GM21360 (cell line): ENCODE measurements around the gene FNIP2.
"Not testable (repeated sequence)": the region's sequence is repeated elsewhere in the genome, so short reads cannot be mapped to it uniquely, and the experiment has no call there.

Source experiments
- ATAC-seq: cut with Tn5 transposase; IDR thresholded peaks from one replicate; pipeline ENCODE4 v1.9.1; 2021; ENCODE audit warnings: mild to moderate bottlenecking, moderate library complexity; ENCODE audit not compliant: unreplicated experiment

FNIP2 gene

GRCh38 chr4:158812543-158812942 is 43.7 kb downstream of the FNIP2 start:
- no peak for ATAC-seq

GRCh38 chr4:158813113-158813512 is 44.3 kb downstream of the FNIP2 start:
- ATAC-seq = no peak

GRCh38 chr4:158814207-158814606 is 45.4 kb downstream of the FNIP2 start:
- no peak for ATAC-seq

- no peak for ATAC-seq
Observed at GRCh38 chr4:158814636-158815330, 46.0 kb downstream of the FNIP2 start.

GRCh38 chr4:158816955-158817354 is 48.1 kb downstream of the FNIP2 start:
- no peak for ATAC-seq

GRCh38 chr4:158817562-158818296 is 48.9 kb downstream of the FNIP2 start:
- ATAC-seq = peak; percentile 50

- ATAC-seq = no peak
Observed at GRCh38 chr4:158818560-158819140, 49.8 kb downstream of the FNIP2 start.

- ATAC-seq = no peak
Observed at GRCh38 chr4:158819942-158820786, 51.3 kb downstream of the FNIP2 start.

- peak; percentile 36 for ATAC-seq
Observed at GRCh38 chr4:158821228-158821971, 52.6 kb downstream of the FNIP2 start.

GRCh38 chr4:158822348-158822747 is 53.5 kb downstream of the FNIP2 start:
- ATAC-seq = no peak

GRCh38 chr4:158823461-158823873 is 54.6 kb downstream of the FNIP2 start:
- no peak for ATAC-seq

- ATAC-seq = no peak
Observed at GRCh38 chr4:158824425-158825274, 55.8 kb downstream of the FNIP2 start.

GRCh38 chr4:158825433-158826036 is 56.7 kb downstream of the FNIP2 start:
- no peak for ATAC-seq

GRCh38 chr4:158826057-158826456 is 57.2 kb downstream of the FNIP2 start:
- no peak for ATAC-seq

GRCh38 chr4:158826882-158827281 is 58.1 kb downstream of the FNIP2 start:
- ATAC-seq = no peak

- ATAC-seq = no peak
Observed at GRCh38 chr4:158827543-158827981, 58.7 kb downstream of the FNIP2 start.

GRCh38 chr4:158828151-158828550 is 59.3 kb downstream of the FNIP2 start:
- not testable (repeated sequence) for ATAC-seq

- no peak for ATAC-seq
Observed at GRCh38 chr4:158829254-158829653, 60.4 kb downstream of the FNIP2 start.

- ATAC-seq = no peak
Observed at GRCh38 chr4:158833602-158834001, 64.8 kb downstream of the FNIP2 start.
